Stomach (tissue), 4 donors: ENCODE results near the gene ABCB8.
A peak's percentile ranks its signal among the peaks of the same experiment; 100 is the strongest.

Source experiments
- CTCF ChIP-seq, 7 experiments: fragments of 450-650 bp in 4 of 7; fragments of 200-600 bp in 3 of 7; sonication (generic) in 3 of 7; IDR thresholded peaks; one replicate each; pipeline ENCODE4 v1.5.1; 2016 to 2019; ENCODE audit warnings: antibody characterized with exemption in 7 of 7, control low read depth in 2 of 7, mild to moderate bottlenecking in 1 of 7
- EP300 ChIP-seq: sonication (generic); formaldehyde crosslinking; IDR thresholded peaks from one replicate; pipeline ENCODE4 v1.6.1; 2017; ENCODE audit warnings: antibody characterized with exemption
- POLR2A ChIP-seq, 4 donors: fragments of 450-650 bp; IDR thresholded peaks; one replicate each; pipeline ENCODE4 v1.6.1; 2016; ENCODE audit warnings: antibody characterized with exemption in 4 of 4, control low read depth in 2 of 4, mild to moderate bottlenecking in 1 of 4, moderate library complexity in 1 of 4

- peak in 1 of 4 donors; percentile 43 for TF ChIP-seq POLR2A (IDR thresholded peaks at IDR 0.05)
- TF ChIP-seq CTCF (IDR thresholded peaks at IDR 0.05) = peak in 4 of 7 experiments; percentile 15 to 65 (median 44)
- no peak for TF ChIP-seq EP300
These were observed at the start of gene ABCB8 for GRCh38 chr7:151028131-151028947.
